Epidermal melanocyte (primary cell): ENCODE measurements around the gene EEFSEC.

Experiments used
- DNase-seq: peaks from one replicate; pipeline ENCODE4 v3.0.0; 2011; ENCODE audit warnings: low spot score; ENCODE audit not compliant: insufficient read length

EEFSEC gene

DNA sequence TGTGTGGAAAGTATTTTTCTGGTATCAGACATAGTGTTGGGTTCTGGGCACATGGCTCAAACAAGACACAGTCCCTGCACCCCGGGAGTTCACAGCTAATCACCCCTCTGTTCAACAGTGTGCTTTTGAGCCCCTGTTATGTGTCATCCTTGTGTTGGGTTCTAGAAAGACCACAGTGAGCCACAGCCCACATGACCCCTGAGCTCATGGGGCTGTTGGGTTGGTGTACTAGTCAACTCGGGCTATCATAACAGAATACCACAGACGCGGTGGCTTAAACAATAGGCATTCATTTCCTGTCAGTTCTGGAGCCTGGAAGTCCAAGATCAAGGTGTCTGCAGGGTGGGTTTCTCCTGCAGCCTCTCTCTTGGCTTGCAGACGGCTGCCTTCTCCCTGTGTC is 213.4 kb downstream of the EEFSEC start:
- no peak for DNase-seq

DNA sequence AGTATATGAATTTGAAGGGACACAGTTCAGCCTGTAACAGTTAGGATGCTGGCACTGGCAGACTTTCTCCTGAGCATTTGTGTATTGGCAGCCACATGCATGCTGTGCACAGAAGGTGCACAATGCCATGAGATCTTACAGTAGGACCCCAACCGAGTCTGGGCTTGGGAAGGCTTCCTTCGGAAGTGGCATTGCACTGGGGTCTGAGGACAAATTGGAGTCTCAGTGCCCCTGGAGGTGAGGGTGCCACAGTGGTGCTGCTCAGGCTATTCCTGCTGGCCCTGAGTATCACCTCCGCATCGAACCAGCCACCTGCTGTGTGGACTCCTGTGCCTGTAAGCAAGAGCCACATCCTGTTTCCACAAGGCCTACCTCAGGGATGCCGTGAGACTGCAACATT is 213.9 kb downstream of the EEFSEC start:
- no peak for DNase-seq

DNA sequence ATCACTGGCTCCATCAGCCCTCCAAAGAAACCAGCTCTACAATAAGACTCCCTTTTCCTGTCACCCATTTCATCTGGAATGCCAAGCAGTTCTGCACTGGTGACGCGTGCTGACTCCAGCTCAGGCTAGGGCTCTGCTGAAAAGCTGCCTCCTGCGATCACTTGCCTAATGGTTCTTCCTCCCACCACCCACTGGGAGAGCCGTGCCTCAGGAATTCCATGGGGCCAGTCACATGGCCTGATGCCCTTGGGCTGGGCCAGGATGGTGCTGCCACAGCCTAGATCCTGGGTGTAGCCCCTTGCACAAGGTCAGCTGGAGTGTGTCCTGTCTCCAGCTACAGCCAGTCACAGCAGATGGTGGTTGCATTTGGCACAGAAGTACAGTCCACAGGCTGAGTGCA is 214.5 kb downstream of the EEFSEC start:
- no peak for DNase-seq

DNA sequence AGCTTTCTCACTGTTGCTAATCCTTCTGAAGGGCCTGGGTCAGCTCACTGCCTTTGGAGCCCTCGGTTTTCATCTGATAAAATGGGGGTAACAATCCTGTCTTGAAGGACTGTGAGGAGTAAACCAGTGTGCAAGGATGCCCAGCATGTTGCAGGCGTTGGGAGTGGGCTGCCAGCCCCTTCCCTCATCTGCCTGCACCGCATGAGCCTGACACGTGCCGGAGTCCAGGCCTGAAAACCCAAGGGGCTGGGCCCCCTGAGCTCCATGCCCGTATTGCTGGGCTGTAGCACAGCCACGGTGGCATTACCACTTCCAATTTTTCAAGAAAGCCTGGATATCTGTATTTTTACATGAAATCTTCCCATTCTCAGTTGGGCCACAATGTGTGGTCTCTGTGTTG is 215.3 kb downstream of the EEFSEC start:
- DNase-seq, result no peak

DNA sequence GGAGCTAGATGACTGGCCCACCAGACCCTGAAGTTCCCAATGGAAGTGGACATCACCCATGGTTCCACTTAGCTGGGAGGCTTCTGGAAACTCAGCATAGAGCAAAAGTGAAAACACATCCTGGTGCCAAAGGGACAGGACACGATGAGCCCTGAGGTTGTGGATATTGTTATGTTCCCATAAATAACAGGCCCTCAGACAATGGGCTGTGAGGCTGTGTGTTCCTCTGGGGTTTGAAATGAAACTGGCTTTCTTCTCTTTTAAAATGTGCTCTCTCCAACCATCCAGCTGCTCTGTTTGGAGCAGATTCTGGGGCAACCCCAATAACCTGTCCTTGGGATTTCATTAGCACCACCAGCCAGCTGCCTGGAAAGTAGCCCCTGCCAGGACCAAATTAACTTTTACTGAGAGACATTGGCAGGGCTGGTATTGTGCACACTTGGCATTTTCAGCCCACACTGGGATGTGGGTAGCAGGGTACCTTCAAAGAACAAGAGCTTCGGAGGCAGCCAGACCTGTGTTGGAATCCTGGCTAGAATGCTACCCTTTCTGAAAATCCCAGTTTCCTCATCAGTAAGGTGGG is 215.9 kb downstream of the EEFSEC start:
- DNase-seq, result no peak

DNA sequence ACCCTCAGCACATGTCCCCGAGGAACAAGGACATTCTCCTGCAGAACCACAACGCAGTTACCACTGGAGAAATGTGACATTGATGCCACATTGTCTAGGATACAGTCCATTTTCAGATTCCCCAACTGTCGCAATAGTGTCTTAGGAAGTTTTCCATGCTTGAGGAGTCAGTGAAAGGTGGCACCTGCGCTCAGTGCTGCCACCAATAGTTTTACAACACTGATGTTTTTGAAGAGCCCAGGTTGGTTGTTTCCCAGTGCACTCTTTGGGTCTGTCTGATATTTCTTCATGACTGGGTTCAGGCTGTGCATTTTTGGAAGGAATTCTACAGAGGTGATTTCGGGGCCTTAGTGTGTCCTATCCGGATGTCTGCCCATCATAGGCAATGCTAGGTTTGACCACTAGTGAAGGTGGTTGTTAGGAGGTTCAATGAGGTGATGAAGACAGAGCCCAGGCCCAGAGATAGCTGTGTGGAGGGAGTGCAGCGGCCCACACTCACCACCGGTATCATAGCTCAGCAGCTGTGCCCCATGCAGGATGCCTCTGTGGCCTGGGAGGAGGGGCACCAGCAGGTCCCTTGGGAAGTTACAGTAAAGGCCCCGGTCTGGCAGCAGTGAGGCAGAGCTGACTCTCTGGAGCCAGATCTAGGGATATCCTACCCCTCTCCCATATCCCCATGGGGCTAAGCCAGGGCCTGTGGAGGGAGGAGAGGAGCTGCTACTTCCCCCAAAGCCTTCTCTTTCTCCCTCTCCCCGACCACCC is 216.8 kb downstream of the EEFSEC start:
- DNase-seq, result no peak

DNA sequence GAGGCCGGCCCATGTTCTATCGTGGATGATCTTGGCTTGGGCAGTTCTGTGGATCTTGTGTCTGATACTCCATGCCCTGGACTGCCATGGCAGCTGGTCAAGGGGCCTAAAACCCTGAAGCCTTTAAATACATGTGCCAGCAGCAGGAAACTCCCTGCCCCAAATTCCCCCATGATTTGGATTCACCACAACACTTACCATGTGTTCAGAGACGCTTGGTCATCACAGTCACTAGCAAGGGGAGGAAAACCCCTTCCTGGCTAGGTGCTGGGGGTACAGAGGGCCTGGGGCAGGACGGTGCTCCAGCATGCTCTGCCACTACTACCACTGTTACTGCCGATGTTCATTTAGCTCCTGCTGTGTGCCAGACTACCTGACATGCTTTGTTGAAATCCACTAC is 219.0 kb downstream of the EEFSEC start:
- DNase-seq, result no peak

DNA sequence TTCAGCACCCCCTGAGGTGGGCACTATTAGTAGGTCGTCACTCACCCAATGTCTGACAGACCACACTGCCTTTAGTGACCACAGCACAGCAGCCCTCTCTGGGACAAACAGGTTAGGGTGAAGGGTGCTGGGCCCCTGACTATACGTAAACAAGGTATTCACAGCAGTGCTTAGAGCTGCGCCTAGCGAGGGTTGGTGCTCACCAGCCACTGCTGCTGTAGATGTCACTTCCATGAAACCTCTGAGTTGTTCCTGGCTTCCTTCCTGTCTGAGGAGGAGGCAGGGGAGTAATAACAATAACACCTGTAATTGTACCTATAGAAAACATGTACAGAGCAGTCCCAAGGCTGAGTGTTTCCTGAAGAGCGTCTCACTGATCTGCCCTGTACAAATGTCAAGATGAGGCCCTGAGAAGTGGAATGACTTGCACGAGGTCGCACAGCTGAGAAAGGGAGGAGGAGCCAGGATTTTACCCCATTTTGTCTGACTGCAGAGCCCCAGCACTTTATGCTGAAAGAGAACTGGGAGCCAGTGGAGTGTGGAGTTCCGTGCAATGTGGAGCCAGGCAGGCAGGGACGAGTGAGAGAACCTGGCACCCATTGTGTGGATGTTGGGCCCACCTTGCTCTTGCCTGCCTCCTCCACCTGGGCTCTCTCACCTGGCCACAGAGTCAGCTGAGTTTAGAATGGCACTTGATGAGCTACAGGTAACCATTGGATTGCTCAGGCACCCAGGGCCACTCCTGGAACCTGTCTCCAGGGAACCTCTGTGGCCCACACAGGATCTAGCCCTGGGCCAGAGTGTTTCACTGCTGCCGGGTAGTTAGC is 219.6 kb downstream of the EEFSEC start:
- DNase-seq, result no peak

DNA sequence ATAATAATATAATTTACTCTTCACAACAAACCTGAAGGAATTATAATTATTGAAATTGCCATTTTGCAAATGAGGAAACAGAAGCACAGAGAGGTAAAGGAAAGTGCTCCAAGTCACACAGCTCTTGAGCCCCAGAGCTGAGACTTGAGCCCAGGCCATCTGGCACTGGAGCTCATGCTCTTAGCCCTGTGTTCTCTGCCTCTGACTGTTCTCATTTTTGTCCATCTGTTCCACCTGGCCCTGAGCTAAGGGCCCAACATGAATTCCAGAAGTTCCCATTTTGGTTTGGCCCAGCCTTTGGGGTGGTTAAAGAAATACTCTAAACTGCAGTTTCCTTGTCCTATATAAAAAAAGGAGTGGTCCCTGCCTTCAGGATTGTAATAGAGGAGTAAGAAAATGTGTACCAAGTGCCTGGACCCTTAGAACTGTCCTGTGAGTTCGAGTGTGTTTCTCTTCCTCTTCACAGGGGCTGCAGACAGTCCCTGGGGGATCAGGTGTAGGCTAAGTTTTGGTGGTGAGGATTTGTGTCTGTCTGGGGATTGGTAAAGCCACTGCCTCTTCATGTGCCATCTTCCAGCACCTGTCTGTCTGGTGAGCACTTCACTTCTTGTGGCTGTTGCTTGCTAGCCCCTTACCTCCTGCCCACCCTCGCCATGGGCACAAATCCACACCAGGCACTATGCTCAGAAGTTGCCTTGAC is 221.6 kb downstream of the EEFSEC start:
- no peak for DNase-seq

DNA sequence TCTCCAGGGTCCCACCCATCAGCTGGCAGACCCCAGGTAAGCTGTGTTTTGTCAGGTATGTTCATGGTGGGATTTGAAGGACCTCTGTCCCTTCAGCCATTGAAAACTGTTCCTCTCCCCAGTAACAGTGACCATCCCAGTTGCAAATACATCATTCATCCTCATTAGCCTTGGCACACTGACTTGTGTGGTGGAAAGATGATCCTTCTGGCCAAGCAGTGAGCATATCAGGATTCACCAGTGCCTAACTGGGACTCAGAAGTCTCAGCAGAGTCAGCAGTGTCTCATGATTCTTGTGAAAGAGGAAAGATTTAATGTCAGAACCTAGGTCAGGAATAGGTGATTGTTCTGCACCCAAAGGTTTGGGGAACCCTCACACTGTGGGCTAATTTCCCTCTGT is 223.2 kb downstream of the EEFSEC start:
- no peak for DNase-seq

DNA sequence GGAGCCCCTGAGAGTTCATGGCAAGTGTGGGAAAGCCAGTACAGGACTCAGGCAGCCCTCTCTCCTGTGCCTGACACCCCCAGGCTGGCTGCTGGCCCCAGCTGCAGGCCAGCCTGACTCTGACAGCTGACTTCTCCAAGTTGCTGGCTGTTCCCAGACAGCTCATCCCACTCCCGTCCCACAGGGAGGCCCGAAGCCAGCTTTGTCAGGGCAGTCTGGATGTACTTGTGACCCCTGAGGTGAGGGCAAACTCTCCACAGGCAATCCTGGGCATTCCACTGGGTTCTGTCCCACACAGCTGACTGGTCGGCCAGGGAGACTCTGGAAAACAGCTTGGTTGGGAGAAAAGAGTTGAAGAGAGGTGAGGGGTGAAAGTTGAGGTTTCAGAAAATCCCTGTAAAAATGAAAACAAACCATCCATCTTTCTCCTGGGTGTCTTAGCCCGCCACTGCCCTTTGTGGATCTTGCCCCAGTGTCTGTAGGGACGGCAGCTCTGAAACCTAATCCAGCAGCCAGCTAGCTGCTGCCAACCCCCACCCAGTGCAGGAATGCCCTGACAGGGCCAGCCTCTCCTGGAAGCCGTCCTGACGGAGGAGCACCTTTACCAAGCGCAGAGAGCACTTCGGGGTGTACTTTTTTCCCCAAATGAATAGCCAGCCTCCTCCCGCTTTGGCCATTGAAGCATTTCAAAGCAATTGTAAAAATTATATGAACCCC is 225.5 kb downstream of the EEFSEC start:
- no peak for DNase-seq

DNA sequence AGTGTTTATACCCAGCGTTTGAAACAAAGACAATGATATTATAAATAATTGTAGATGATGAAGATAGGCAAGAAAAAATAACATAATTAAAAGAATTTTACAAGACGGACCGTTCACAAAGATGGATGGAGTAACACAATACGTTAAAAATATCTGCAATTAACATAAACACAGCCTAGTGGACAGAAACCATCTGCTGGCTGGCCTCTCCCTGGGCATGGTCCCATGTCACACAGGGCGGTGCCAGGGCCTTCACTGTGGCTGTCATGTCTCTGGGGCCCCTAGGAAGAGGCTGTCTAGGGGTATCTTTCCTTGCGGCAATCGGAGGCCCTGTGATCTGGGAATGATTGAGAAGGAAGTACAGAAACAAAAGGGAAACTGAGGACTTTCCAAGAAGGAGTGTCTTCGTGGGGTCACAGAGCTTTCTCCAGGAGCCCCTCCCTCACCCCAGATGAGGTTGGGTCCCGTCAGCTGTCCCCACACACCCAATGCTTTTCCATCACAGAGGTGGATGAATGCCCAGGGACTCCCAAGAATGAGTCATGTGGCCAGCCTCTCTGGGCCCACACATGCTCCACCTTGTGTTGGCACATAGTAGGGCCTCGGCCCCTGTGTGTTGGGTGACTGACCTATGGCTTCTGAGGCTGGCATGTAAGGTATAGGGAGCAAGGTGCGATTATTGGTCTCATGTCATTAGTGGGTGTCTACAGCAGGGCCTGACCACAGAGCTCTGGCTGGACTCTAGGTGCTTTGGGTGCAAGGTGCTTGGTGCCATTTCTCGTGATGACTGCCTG is 226.3 kb downstream of the EEFSEC start:
- no peak for DNase-seq

DNA sequence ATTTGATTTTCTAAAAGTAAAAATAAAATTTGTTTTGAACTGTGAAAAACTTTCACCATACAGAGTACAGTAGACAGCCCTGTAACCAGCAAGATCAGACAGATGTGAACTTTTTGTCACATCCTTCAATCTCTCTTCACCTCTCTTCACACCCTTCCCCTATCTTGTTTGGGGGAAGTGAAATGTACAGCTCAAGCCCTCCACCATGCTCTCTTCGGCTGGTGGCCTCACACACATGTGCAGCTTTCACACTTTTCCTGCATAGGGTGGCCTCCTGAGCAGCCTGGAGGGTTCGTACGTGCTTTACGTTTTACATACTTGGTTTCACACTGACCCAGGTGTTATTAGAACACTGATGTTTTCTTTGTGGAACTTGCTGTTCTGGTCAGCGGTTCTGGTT is 227.0 kb downstream of the EEFSEC start:
- no peak for DNase-seq

DNA sequence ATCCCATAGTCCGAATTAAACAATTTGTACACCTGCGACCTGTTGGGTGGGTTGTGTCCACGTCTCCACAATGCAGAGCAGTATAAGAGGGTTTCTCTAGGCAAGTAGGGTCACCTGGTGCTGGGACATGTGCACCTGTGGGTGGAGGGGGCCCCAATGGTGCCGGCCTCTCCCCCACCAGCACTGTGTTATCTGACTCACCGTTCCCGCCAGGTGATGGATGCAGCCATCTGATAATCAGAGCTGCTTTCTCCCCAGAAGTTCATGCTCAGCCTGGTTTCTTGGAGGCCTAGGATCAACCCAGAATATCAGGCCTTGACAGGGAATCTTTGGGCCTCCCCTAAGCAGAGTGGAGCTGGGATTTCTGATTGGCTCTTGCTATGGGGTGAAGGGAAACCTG is 227.4 kb downstream of the EEFSEC start:
- DNase-seq, result no peak

DNA sequence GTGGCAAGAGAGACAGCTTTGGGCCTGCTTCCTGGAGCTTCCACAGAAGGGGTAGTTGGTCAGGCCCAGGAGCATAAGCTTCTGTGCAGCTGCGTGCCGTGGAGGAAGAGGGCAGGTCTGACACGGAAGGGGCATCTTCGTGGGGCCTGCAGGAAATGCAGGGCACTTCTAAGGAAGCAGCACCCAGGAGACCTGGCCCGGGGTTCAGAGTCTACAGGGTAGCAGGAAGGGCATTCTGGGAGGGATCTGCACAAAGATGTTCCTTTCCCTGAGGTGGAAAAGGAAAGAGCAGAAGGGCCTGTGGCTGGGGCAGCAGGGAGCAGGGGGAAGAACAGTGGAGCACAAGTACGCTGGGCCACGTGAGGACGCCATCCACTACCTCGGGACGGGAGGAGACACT is 228.3 kb downstream of the EEFSEC start:
- no peak for DNase-seq

DNA sequence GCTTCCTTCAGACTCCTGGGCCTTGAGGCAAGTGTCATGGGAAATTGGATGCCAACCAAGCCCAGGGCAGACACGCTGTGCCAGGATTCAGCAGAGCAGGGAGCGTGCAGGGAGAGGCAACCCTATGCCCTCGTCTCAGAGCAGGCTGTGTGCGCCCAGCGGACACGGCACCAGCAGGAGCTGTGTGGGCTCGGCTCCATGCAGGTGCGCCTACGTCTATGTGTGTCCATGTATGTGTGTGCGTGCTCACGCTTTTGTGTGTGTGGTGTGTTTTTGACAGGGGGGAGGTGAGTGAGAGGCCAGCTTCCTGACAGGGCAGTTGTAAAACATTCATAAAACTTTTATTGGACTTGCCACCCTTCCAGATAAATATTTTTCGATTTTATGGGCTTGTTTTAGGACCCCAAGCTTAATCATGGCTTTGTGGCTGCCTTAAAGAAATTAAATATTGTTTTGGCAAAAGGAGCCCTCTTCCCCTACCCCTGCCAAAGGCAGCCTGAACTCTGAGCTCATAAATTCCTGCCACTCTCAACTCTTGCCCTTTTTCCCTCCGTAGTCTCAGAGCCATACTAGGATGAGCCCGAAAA is 229.0 kb downstream of the EEFSEC start:
- no peak for DNase-seq

DNA sequence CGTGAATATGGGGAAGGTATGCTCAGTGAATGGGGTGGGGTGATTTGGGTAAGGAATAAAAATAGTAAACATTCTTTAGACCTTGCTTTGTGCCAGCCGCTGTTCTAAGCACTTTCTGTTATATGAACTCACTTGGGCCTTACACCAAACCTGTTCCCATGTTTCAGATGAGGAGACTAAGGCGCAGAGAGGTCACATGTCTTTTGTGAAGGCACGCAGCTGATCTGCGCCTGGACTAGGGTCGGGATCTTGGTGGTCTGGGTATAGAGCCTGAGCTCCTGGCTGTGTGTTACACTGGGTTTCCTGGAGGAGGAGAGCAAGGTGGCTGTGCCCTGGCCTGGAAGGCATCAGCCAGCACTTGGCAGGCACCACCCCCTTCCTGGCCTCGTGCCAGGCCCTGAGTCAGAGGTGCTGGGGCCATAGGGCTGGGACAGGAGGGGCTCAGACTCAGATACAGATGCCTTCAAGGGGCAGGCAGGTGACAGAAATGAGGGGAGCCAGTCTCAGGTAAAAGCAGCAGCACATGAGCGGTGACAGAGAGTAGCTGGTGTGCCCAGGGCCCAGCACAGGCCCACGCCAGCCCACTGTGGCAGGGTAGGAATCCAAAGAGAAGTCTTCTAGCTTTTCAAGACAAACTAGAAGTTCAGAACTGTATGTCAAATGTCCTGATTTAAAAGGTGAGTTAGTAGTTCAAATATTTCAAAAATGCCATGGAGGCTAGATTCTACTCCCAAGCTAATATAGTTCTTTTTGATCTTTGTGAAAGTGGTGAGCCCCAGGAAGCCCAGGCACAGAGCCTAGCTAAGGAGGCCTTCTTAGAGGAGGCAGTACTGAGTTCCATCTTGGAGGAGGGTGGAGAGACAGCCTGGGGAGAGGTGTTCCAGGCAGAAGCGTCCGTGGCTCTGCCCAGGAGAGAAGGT is 230.3 kb downstream of the EEFSEC start:
- no peak for DNase-seq

DNA sequence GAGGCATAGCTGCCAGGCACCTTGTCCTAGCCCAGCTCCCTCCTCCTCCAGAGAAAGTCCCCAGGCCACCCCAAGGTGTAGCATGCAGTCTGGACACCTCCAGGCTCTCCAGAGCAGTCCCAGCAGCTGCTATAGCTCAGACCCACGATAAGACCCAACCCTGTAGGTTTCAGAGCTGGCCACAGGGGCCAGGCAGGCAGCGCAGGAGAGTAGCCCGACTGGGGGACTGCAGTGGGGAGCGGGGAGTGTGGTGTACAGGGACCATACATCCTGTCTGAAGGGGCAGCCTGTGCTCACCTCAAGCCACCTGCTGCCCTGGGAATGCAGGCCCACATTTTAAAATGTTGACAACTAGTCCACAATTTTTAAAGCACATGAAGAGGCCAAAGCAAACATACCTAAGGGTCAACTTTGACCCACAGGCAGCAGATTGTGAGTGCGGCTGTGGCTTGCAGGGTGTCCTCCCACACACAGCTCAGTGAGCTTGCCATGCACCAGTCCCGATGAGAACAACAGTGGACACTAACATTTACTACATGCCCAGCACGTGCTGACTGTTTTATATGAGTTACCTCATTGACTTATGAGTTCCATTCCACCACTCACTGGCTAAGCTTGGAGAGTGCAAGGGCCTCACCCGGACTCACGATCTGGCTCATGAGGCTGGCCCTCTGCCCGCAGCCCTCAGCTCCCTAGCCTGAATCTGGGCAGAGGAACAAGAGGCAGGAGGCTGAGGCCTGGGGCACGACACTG is 232.0 kb downstream of the EEFSEC start:
- DNase-seq, result no peak
